Thyroid gland (tissue), 4 donors: ENCODE data around the gene HIPK3. TPM values are rescaled to one million over a fixed set of nuclear protein-coding genes. Genes with fewer than 3 reads are reported as not detected.
"Not testable (repeated sequence)": the region's sequence is repeated elsewhere in the genome, so short reads cannot be mapped to it uniquely, and the experiment has no call there.

Source experiments
- DNase-seq, 2 donors: peaks; one replicate each; pipeline ENCODE4 v3.0.0-alpha.2; 2019
- H3K27ac ChIP-seq, 3 donors: fragments of 200-600 bp; sonication (generic); 1 replicate in 2 of 3; 2 replicates in 1 of 3; pipeline ENCODE4 v1.5.1; 2016 to 2019; ENCODE audit warnings: mild to moderate bottlenecking in 1 of 3, moderate library complexity in 1 of 3
- H3K27me3 ChIP-seq: fragments of 200-600 bp; sonication (generic); one replicate; pipeline ENCODE4 v1.5.1; 2019
- H3K36me3 ChIP-seq, 2 donors: fragments of 200-600 bp; sonication (generic); one replicate each; pipeline ENCODE4 v1.5.1; 2016 to 2019
- H3K4me1 ChIP-seq, 2 donors: fragments of 200-600 bp; sonication (generic); one replicate each; pipeline ENCODE4 v1.5.1; 2017 to 2019
- H3K4me3 ChIP-seq, 3 donors: fragments of 200-600 bp; sonication (generic); replicated peaks in 1 of 3; 1 replicate in 2 of 3; 2 replicates in 1 of 3; pipeline ENCODE4 v1.5.1; 2016; ENCODE audit warnings: mild to moderate bottlenecking in 1 of 3
- H3K9me3 ChIP-seq: fragments of 200-600 bp; sonication (generic); one replicate; pipeline ENCODE4 v1.5.1; 2017
- POLR2A ChIP-seq, 2 donors: fragments of 450-650 bp; IDR thresholded peaks; one replicate each; pipeline ENCODE4 v1.6.1; 2017; ENCODE audit warnings: antibody characterized with exemption in 2 of 2, mild to moderate bottlenecking in 2 of 2, moderate library complexity in 1 of 2
- WGBS, 2 donors: methylation state at CpG; one replicate each; pipeline ENCODE4 v1.1.5; 2017; 5-methylcytosine and 5-hydroxymethylcytosine counted together
- intact Hi-C: fragments of 100-400 bp; cut with DNase I; formaldehyde crosslinking; loops from one replicate; pipeline ENCODE4 v1.15.1; 2023
- total RNA-seq, 4 donors: library from RNA; depleted of rRNA; stranded (reverse); fragments of >200 nt; gene quantifications; one replicate each; pipeline ENCODE4 v1.2.3, GENCODE V29; 2016
- TF ChIP-seq, protein P1 (sequence below), 6 experiments: fragments of 200-600 bp in 3 of 6; fragments of 450-650 bp in 3 of 6; sonication (generic) in 3 of 6; IDR thresholded peaks; one replicate each; pipeline ENCODE4 v1.5.1; 2016 to 2019; ENCODE audit warnings: antibody characterized with exemption in 6 of 6, mild to moderate bottlenecking in 2 of 6, inconsistent platforms in 1 of 6, moderate library complexity in 1 of 6

HIPK3 gene
- total RNA-seq, 4 donors from 2014 or later = 156 to 377 (median 216) TPM

DNA sequence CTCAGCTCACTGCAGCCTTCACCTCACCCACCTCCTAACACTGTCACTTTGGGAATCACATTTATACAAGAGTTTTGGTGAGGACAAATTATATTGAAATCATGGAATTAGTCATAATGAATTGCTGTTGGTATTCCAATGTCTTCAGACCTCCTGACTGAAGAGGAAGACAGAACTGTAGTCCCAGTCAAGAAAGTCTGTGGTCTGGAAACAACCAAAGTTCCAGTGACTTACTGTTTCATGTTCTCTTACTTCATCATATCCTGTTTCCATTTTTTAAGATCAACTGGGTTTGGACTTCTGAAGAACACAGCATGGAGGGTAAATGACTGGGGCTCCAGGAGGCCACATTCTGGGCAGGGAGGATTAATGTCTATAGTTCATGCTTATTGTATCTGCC lies 43.0 kb upstream of the HIPK3 start:
- TF ChIP-seq, protein P1, sequence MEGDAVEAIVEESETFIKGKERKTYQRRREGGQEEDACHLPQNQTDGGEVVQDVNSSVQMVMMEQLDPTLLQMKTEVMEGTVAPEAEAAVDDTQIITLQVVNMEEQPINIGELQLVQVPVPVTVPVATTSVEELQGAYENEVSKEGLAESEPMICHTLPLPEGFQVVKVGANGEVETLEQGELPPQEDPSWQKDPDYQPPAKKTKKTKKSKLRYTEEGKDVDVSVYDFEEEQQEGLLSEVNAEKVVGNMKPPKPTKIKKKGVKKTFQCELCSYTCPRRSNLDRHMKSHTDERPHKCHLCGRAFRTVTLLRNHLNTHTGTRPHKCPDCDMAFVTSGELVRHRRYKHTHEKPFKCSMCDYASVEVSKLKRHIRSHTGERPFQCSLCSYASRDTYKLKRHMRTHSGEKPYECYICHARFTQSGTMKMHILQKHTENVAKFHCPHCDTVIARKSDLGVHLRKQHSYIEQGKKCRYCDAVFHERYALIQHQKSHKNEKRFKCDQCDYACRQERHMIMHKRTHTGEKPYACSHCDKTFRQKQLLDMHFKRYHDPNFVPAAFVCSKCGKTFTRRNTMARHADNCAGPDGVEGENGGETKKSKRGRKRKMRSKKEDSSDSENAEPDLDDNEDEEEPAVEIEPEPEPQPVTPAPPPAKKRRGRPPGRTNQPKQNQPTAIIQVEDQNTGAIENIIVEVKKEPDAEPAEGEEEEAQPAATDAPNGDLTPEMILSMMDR (IDR thresholded peaks at IDR 0.05) = no peak
- no peak for TF ChIP-seq POLR2A (IDR thresholded peaks at IDR 0.05)
- DNase-seq = no peak
- Histone ChIP-seq H3K4me1 (no peaks in the 10 kb centered on the region), H3K9me3 (no peaks in the 10 kb centered on the region), H3K36me3 (no peaks in the 10 kb centered on the region), H3K27me3 (no peaks in the 10 kb centered on the region), H3K4me3 (no peak overlapping the region), H3K27ac (no peak overlapping the region)
- intact Hi-C loops = no loop called here

DNA sequence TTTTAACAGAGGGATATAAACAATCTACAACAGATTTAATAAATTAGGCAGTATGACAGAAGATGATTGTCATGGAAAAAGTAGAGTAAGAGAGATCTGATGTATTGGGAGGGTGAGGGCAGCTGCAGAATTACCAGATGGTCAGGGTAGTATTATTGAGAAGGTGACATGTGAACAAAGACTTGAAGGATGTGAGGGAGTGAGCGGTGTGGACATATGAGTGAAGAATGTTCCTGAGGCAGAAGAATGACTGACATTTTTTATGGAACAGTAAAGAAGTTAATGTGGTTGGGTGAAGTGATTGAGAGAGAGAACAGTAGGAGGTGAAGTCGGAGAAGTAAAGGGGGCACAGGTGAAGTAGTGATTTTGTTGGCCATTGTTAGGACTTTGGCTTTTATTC lies 42.4 kb upstream of the HIPK3 start:
- Histone ChIP-seq H3K9me3 (no peaks in the 10 kb centered on the region), H3K4me3 (no peak overlapping the region), H3K4me1 (no peaks in the 10 kb centered on the region), H3K36me3 (no peaks in the 10 kb centered on the region), H3K27ac (no peak overlapping the region), H3K27me3 (no peaks in the 10 kb centered on the region)
- whole genome bisulfite sequencing, 2 donors = 73 to 94% methylated on average over 2 of the region's 2 CpGs
- intact Hi-C loops = no loop called here
- DNase-seq = no peak
- TF ChIP-seq, protein P1 (IDR thresholded peaks at IDR 0.05) = no peak
- no peak for TF ChIP-seq POLR2A (IDR thresholded peaks at IDR 0.05)

DNA sequence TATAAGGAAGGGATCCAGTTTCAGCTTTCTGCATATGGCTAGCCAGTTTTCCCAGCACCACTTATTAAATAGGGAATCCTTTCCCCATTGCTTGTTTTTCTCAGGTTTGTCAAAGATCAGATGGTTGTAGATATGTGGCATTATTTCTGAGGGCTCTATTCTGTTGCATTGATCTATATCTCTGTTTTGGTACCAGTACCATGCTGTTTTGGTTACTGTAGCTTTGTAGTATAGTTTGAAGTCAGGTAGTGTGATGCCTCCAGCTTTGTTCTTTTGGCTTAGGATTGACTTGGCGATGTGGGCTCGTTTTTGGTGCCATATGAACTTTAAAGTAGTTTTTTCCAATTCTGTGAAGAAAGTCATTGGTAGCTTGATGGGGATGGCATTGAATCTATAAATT lies 40.5 kb upstream of the HIPK3 start:
- DNase-seq, H3K27ac ChIP-seq, H3K4me1 ChIP-seq, H3K4me3 ChIP-seq, H3K9me3 ChIP-seq, H3K36me3 ChIP-seq, intact Hi-C loops, H3K27me3 ChIP-seq: not testable (repeated sequence)
- 73 to 78% methylated on average over 2 of the region's 2 CpGs for WGBS, 2 donors

DNA sequence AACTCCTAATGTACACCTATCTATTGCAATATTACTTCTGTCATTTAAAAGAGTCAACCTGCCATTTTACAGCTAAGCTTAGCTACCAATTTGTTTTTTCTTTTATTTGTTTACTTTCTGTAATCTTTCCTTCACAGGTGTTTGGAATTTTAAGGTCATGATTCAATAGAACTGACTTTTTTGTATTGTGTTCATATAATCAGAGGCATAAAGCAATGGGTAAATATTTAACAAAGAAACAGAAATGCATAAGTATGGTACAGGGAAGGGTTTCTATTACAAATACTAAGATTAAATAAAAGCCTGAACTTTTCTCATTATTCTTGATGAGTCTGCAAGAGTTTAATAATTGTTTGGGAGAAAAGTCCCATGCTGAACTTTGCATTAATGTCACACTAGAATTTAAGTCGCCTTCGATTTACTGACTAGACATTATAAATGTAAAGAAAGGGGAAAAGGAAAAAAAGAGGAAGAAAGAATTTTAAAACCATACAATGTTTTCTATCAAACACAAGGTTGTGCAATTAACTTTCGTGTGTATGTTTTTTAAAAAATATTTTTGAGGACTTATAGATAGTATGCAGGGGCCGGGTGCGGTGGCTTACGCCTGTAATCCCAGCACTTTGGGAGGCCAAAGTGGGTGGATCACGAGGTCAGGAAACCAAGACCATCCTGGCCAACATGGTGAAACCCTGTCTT lies 35.0 kb upstream of the HIPK3 start:
- H3K4me3 ChIP-seq = no peak overlapping the region
- H3K27ac ChIP-seq = no peak overlapping the region
- no peak for DNase-seq
- WGBS, 2 donors = 87 to 89% methylated on average over 7 of the region's 7 CpGs
- no peaks in the 10 kb centered on the region for H3K4me1 ChIP-seq
- no peak for TF ChIP-seq POLR2A (IDR thresholded peaks at IDR 0.05)
- TF ChIP-seq, protein P1 (IDR thresholded peaks at IDR 0.05) = no peak
- no peaks in the 10 kb centered on the region for H3K36me3 ChIP-seq
- H3K27me3 ChIP-seq = no peaks in the 10 kb centered on the region
- intact Hi-C loops = no loop called here
- no peaks in the 10 kb centered on the region for H3K9me3 ChIP-seq

DNA sequence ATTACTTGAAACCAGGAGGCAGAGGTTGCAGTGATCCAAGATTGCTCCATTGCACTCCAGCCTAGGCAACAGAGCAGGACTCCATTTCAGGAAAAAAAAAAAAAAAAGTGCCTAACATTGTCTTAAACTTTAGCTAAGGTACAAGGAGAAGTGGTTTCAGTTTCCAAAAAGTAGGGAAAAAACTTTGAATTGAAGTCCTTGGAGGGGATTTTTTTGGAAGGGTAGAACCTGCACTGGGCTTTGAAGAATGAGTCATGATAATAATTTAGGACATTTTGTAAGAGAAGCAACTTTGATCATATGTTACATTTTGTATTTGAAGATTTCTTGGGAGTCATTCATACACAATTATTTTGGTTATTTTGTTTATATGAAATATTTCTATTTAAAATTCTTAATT lies 31.8 kb upstream of the HIPK3 start:
- Histone ChIP-seq H3K27me3 (no peaks in the 10 kb centered on the region), H3K36me3 (no peaks in the 10 kb centered on the region), H3K9me3 (no peaks in the 10 kb centered on the region), H3K4me3 (no peak overlapping the region), H3K27ac (no peak overlapping the region), H3K4me1 (no peaks in the 10 kb centered on the region)
- no peak for DNase-seq
- intact Hi-C loops = no loop called here
- TF ChIP-seq, protein P1 (IDR thresholded peaks at IDR 0.05) = no peak
- TF ChIP-seq POLR2A (IDR thresholded peaks at IDR 0.05) = no peak
